CD4-positive, alpha-beta T cell treated with Interleukin-2 at 100 ng/mL for 4 hours (primary cell): ENCODE measurements around the gene SLC52A1.
A peak's percentile ranks its signal among the peaks of the same experiment; 100 is the strongest.

Experiments used
- DNase-seq: peaks from one replicate; pipeline ENCODE4 v3.0.0-alpha.2; 2020; ENCODE audit warnings: low spot score

SLC52A1 gene

GRCh38 chr17:4987767-4988567 is 47.3 kb downstream of the SLC52A1 start:
- DNase-seq, result no peak

- DNase-seq, result peak; percentile 85
These were observed 48.1 kb downstream of the SLC52A1 start, which contains the start of gene CAMTA2 for GRCh38 chr17:4986951-4987766. CAMTA2 (minus strand) TSS chr17:4987675; CDS start chr17:4986222, 1,453 bp downstream.

GRCh38 chr17:4986403-4986802 is 48.8 kb downstream of the SLC52A1 start:
- DNase-seq, result no peak
